ENCODE results near the gene RAB7B.
"Not testable (repeated sequence)": the region's sequence is repeated elsewhere in the genome, so short reads cannot be mapped to it uniquely, and the experiment has no call there.

RAB7B gene

DNA sequence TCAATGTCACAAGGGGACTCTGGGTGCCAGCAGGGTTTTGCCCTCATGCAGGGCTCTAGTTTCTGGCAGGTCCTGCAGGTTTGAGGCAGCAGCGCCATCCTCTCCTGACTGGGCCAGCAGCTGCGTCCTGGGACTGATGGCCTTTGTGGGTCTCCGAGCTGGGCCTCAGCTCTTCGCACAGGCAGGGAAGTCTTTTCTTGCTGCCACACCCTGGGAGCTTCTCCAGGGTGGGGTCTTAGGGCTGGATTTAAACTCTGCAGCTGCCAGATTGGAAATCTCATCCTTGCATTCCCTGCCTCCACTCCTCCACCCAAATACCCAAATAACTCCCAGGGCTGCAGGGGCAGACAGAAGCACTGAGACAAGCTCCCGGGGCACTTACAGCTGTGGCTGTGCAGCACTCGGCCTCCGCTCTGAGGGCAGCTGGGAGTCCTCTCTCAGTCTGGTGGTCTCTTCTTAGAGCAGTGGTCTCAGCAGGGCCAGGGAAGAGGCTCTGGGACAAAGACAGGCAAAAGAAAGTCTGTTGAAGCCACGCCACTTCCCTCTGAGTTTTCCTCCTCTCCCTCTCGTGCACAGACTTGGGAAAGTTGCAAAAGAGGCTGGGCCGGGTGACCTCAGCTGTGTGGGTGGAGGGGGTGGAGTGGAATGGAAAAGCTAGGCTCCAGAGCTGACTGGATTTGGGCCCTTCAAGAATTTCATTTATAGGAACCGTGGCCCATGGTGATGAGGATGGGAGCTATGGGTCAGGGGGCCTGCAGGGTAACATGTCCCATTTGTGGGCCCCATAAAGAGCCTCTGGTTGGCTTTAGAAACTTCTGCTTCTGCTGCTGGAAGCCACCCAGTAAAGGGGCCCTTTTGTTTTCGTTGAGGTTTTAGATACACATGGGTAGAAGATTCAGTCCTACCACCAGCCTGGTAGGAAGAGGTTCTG lies at the start of gene RAB7B:
Gene RAB7B (minus strand): TSS at position 525 of the 931 bp plus-strand sequence. CDS start 9,260 bp downstream, outside the sequence.
- DNase-seq (ENCODE audit: low read depth), result peak; percentile 80
- peak within 1 kb of the TSS; percentile 56 for H3K4me3 ChIP-seq (ENCODE audit: low read depth, low read length)

GRCh38 chr1:206052231-206052865 lies 49.2 kb upstream of the RAB7B start:
- DNase-seq (ENCODE audit: low read depth); H3K4me3 ChIP-seq (ENCODE audit: low read depth, low read length): not testable (repeated sequence)

More for the DNA sequence above, at the start of gene RAB7B:
- no peak for TF ChIP-seq POLR2A (IDR thresholded peaks at IDR 0.05; ENCODE audit: extremely low read depth, insufficient read length)
- no peak for TF ChIP-seq MAX (IDR thresholded peaks at IDR 0.05; ENCODE audit: low read depth, low read length)
- TF ChIP-seq MYC (IDR thresholded peaks at IDR 0.05; ENCODE audit: low read depth, low read length), result no peak
- TF ChIP-seq CTCF (IDR thresholded peaks at IDR 0.05; ENCODE audit: low read depth, low read length), result no peak

DNA sequence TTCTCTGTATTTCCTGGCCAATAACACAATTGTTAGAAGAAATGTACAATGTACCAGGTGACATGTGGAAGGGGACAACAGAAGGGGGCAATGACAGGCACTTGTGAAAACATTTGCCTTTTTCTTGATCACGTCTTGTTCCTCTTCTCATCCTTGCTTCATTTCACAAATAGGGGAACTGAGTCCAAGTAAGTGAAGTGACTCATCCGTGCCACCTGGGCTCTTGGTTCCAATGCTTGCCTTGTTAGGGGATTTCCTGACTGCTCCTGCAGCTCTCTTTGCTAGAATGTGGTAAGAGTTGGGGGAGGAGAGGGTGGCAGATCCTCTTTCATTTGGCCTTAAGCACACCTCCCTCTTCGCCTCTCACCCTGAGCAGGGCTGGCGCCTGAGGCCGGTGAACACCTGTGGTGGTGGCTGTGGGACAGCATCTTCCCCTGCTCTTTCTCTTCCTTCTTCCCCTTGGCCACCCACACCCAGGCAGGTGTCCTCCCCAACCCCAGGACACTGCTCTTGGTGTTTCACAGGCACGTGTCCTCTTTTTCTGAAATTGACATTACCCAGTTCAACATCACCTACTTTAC lies 47.5 kb upstream of the RAB7B start:
- no peak overlapping the region for H3K4me3 ChIP-seq (ENCODE audit: low read depth, low read length)
- peak; percentile 97 for DNase-seq (ENCODE audit: low read depth)
- peak; percentile 87 for TF ChIP-seq MYC (IDR thresholded peaks at IDR 0.05; ENCODE audit: low read depth, low read length)
- TF ChIP-seq MAX (IDR thresholded peaks at IDR 0.05; ENCODE audit: low read depth, low read length), result peak; percentile 74
- no peak for TF ChIP-seq POLR2A (IDR thresholded peaks at IDR 0.05; ENCODE audit: extremely low read depth, insufficient read length)

- DNase-seq (ENCODE audit: low read depth), result no peak
- TF ChIP-seq POLR2A (IDR thresholded peaks at IDR 0.05; ENCODE audit: extremely low read depth, insufficient read length) (no peak), MYC (IDR thresholded peaks at IDR 0.05; ENCODE audit: low read depth, low read length) (no peak), CTCF (IDR thresholded peaks at IDR 0.05; ENCODE audit: low read depth, low read length) (no peak), MAX (IDR thresholded peaks at IDR 0.05; ENCODE audit: low read depth, low read length) (no peak)
- no peak overlapping the region for H3K4me3 ChIP-seq (ENCODE audit: low read depth, low read length)
These were observed 46.9 kb upstream of the RAB7B start for GRCh38 chr1:206049919-206050600.

DNA sequence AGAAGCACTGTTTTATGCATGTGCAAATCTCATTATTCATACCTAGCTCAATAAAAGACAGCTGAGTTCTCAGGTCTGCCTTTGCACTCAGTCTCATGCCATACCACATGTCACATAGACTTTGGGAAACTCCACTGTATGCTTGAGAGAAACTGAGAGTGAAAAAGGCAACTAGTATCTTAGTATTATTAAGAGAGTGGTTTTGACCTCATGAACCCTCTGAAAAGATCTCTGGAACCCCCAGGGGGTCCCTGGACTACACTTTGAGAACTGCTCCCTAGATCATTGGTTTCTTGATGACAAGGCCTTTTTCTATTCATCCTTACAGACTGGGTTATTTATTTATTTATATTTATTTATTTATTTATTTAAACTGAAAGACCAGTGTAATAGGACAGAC lies 46.1 kb upstream of the RAB7B start:
- no peak for TF ChIP-seq MYC (IDR thresholded peaks at IDR 0.05; ENCODE audit: low read depth, low read length)
- TF ChIP-seq MAX (IDR thresholded peaks at IDR 0.05; ENCODE audit: low read depth, low read length), result no peak
- no peak for TF ChIP-seq POLR2A (IDR thresholded peaks at IDR 0.05; ENCODE audit: extremely low read depth, insufficient read length)
- TF ChIP-seq CTCF (IDR thresholded peaks at IDR 0.05; ENCODE audit: low read depth, low read length), result no peak
- no peak for DNase-seq (ENCODE audit: low read depth)
- no peak overlapping the region for H3K4me3 ChIP-seq (ENCODE audit: low read depth, low read length)

DNA sequence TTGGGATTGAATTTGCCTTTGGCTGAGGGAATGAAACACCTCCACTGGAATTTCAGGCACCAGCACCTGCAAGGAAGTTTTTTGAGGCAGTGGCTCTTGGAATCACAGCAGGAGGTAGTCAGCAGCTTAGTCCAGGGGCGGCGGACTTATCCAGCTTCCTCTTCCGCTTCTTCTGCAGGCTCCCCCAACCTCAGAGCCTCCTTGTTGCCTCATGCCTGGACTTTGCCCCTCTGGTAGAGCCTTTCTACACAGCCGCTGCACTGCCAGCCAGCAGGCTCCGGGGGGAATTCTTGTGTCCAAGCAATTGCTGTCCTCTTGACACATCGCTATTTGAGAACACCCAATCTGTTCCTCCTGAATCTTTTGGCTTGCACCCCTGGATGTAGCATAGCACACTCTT lies 45.4 kb upstream of the RAB7B start:
- peak; percentile 85 for DNase-seq (ENCODE audit: low read depth)
- TF ChIP-seq MAX (IDR thresholded peaks at IDR 0.05; ENCODE audit: low read depth, low read length) (0 out of 2 replicates have a peak, but pooled peaks have one; percentile 9), MYC (IDR thresholded peaks at IDR 0.05; ENCODE audit: low read depth, low read length) (no peak), POLR2A (IDR thresholded peaks at IDR 0.05; ENCODE audit: extremely low read depth, insufficient read length) (no peak), CTCF (IDR thresholded peaks at IDR 0.05; ENCODE audit: low read depth, low read length) (no peak)
- H3K4me3 ChIP-seq (ENCODE audit: low read depth, low read length), result no peak overlapping the region

Data from NB4 (cell line).